Activated T-helper 1 cell treated with anti-CD3 and anti-CD28 coated beads, Interleukin-12 subunit alpha, Interleukin-12 subunit beta, Interleukin-2, Interleukin-4 antibody, amounts not matched to agents 30 ng/mL and 10 ng/mL and 1 ng/mL, durations not matched to agents 14 hours and 24 hours and 36 hours (primary cell): ENCODE measurements around the gene CST9L. TPM values are rescaled to one million over a fixed set of nuclear protein-coding genes. Genes with fewer than 3 reads are reported as not detected.

Source experiments
- DNase-seq: peaks from one replicate; pipeline ENCODE4 v3.0.0; 2021; ENCODE audit warnings: low spot score
- H3K27ac Mint-ChIP-seq: one replicate; pipeline ENCODE4 v1.8.0; 2021; ENCODE audit warnings: mild to moderate bottlenecking, mixed read lengths
- H3K27me3 Mint-ChIP-seq: one replicate; pipeline ENCODE4 v1.8.0; 2022; ENCODE audit warnings: mild to moderate bottlenecking, moderate library complexity, mixed read lengths; ENCODE audit not compliant: insufficient read depth
- H3K36me3 Mint-ChIP-seq: one replicate; pipeline ENCODE4 v1.8.0; 2021; ENCODE audit warnings: low read depth, mixed read lengths
- H3K4me1 Mint-ChIP-seq: one replicate; pipeline ENCODE4 v1.8.0; 2021; ENCODE audit warnings: low read depth, mixed read lengths
- H3K4me3 Mint-ChIP-seq: one replicate; pipeline ENCODE4 v1.8.0; 2021; ENCODE audit warnings: mild to moderate bottlenecking, moderate library complexity, mixed read lengths
- H3K9me3 Mint-ChIP-seq: one replicate; pipeline ENCODE4 v1.8.0; 2021; ENCODE audit warnings: mixed read lengths
- intact Hi-C: fragments of 100-400 bp; cut with micrococcal nuclease; formaldehyde crosslinking; loops from one replicate; pipeline ENCODE4 v1.15.1; 2024
- total RNA-seq: library from RNA; stranded (reverse); gene quantifications from 2 replicates; pipeline ENCODE4 v1.2.3, GENCODE V29; 2022

CST9L gene
- not detected in 2 replicates for total RNA-seq

DNA sequence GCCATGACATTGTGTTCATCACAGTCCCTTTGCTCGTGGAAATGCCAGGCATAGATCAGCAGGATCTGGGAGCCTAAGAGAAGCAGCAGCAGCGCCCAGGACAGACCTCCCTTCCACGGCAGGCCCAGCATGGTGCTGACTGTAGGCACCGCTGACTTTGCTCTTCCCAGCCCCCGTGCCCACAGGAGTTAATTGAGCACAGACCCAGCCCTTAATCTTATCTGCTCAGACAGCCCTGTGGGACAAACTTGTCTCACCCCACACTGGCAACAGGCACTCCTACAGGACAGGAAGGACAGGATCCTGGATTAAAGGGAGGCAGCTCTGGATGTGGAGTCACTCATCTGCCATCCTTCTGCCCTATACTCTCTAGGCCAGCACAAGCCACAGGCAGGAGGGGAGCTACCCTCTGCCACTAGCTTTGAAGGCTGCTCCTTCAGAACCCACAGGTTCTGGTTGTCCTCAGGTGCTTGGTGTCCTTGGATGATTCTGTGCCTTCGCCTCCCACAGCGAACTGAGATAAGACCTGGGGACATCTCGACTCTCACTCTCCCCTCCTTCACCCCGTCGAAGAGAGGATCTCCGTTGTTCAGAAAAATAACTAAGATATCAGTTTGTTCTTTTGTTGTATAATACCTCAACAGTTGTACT is at the start of gene CST9L:
CST9L (minus strand) TSS at position 165 of the 651 bp plus-strand sequence; CDS start at position 131, 34 bp downstream.
- Mint-ChIP-seq H3K4me3 (no peak within 1 kb of the TSS), H3K27me3 (no peaks in the 10 kb centered on the region), H3K36me3 (no peaks in the 10 kb centered on the region), H3K9me3 (no peaks in the 10 kb centered on the region), H3K27ac (no peak within 1 kb of the TSS), H3K4me1 (no peaks in the 10 kb centered on the region)
- intact Hi-C loops, result no loop called here
- DNase-seq, result no peak

- DNase-seq, result no peak
- intact Hi-C loops, result no loop called here
- no peaks in the 10 kb centered on the region for H3K9me3 Mint-ChIP-seq
- no peaks in the 10 kb centered on the region for H3K4me1 Mint-ChIP-seq
- H3K4me3 Mint-ChIP-seq, result no peak overlapping the region
- no peaks in the 10 kb centered on the region for H3K36me3 Mint-ChIP-seq
- no peak overlapping the region for H3K27ac Mint-ChIP-seq
- H3K27me3 Mint-ChIP-seq, result peaks cover 3% of the 10 kb centered on the region
These were observed 45.9 kb upstream of the CST9L start for GRCh38 chr20:23614163-23614562.

- Mint-ChIP-seq H3K4me3 (no peak overlapping the region), H3K27ac (no peak overlapping the region), H3K4me1 (no peaks in the 10 kb centered on the region), H3K36me3 (no peaks in the 10 kb centered on the region), H3K9me3 (no peaks in the 10 kb centered on the region), H3K27me3 (peaks cover 3% of the 10 kb centered on the region)
- intact Hi-C loops, result no loop called here
- no peak for DNase-seq
These were observed 45.4 kb upstream of the CST9L start for GRCh38 chr20:23613676-23614075.

GRCh38 chr20:23612396-23612795 is 44.1 kb upstream of the CST9L start:
- H3K9me3 Mint-ChIP-seq, result no peaks in the 10 kb centered on the region
- no peak overlapping the region for H3K4me3 Mint-ChIP-seq
- intact Hi-C loops, result no loop called here
- H3K27me3 Mint-ChIP-seq, result peaks cover 3% of the 10 kb centered on the region
- no peak for DNase-seq
- no peaks in the 10 kb centered on the region for H3K36me3 Mint-ChIP-seq
- H3K27ac Mint-ChIP-seq, result no peak overlapping the region
- no peaks in the 10 kb centered on the region for H3K4me1 Mint-ChIP-seq

GRCh38 chr20:23609486-23610109 is 41.3 kb upstream of the CST9L start:
- H3K36me3 Mint-ChIP-seq, result no peaks in the 10 kb centered on the region

DNA sequence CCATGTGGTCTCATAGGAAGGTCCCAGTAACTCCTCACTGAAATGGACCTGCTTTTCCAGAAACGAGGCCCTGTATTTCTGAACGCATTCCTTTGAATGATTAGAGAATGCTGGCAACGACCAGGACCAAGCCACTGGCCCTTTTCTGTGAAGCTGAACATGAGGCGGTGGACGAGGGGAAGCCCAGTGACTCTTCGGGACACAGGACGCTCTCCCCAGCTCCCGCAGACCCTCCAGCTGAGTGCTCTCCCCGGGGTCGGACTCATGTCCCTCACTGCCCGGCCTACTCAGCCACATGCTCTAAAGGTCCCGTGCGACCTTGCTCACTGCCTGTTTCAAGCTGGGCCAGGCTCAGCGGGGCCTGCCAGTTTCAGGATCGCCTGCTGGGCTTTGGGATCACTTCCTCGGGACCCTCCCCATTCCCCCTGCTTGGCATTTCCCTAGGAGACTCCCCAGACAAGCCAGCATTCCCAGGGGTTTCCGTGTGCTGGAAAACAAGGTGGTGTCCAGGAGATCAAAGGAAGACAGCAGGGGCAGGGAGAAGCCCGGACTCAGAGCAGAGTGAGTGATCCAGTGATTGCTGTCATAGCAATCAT is 40.1 kb upstream of the CST9L start:
- DNase-seq, result no peak
- Mint-ChIP-seq H3K27me3 (peaks cover 5% of the 10 kb centered on the region), H3K36me3 (no peaks in the 10 kb centered on the region), H3K9me3 (no peaks in the 10 kb centered on the region), H3K4me1 (no peaks in the 10 kb centered on the region), H3K27ac (no peak overlapping the region), H3K4me3 (no peak overlapping the region)
- intact Hi-C loops, result no loop called here

More at GRCh38 chr20:23609486-23610109, 41.3 kb upstream of the CST9L start:
- intact Hi-C loops, result no loop called here
- Mint-ChIP-seq H3K9me3 (no peaks in the 10 kb centered on the region), H3K4me1 (no peaks in the 10 kb centered on the region), H3K27ac (no peak overlapping the region), H3K4me3 (no peak overlapping the region), H3K27me3 (peaks cover 5% of the 10 kb centered on the region)
- DNase-seq, result no peak

DNA sequence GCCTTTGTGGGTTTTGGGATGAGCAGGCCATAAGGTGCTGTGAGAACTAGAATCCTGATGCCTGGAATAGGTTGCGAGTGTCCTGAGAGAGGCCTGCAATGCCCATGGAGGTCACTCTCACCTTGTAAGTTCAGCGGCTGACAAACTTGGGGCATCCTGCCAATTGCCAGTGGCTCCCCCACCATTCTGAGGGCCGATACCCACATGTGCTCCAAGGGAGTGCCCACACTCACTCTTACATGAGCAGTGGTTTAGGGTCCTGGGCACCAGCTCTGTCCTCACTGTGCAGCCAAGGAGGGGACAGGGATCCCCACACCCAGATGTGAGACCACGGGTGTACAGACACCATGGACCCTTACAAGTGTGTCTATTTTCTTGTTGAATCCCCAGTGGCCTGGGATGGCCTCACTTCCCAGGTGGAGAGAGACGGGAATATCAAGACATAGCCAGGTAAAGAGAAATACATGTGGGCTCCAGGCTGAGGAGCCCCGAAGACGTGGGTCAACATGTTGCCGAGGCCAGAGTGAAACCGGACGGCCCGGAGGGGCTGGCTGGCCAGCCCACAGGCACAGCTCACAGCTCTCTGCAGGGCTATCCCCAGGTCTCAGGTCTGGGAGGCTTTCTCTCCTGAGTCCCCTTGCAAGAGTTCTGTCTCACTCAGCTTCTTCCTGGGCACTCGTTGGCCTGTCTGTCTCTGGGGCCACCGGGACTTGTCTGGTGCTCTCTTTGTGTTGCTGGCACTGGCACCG is 39.4 kb upstream of the CST9L start:
- H3K27me3 Mint-ChIP-seq, result peaks cover 4% of the 10 kb centered on the region
- H3K4me1 Mint-ChIP-seq, result no peaks in the 10 kb centered on the region
- H3K36me3 Mint-ChIP-seq, result no peaks in the 10 kb centered on the region
- no peak overlapping the region for H3K27ac Mint-ChIP-seq
- DNase-seq, result no peak
- H3K9me3 Mint-ChIP-seq, result no peaks in the 10 kb centered on the region
- H3K4me3 Mint-ChIP-seq, result no peak overlapping the region
- intact Hi-C loops, result loop anchor here (2.0 kb wide), 1 partner anchor 917 kb away; no protein-coding TSS in a partner anchor

DNA sequence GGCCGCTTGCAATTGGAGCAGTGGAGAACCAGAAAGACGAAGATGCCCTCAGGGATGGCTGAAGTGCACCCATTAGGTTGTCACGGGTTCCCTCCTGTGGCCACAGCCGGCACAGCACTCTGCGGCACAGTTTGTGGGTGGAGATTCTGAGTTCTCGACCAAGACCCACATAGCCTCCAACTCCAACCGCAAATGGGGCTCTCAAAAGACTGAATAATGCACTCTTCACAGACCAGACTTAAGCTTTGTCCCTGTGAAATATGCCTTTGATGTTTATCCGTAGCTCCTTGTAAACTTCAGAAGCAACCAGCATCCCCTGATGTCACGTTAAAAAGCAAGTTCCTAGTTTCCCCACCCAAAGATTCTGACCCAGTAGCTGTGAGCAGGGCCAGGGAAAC is 38.4 kb upstream of the CST9L start:
- Mint-ChIP-seq H3K4me3 (no peak overlapping the region), H3K4me1 (no peaks in the 10 kb centered on the region), H3K27ac (no peak overlapping the region), H3K36me3 (no peaks in the 10 kb centered on the region), H3K27me3 (peaks cover 2% of the 10 kb centered on the region), H3K9me3 (no peaks in the 10 kb centered on the region)
- intact Hi-C loops, result loop anchor here (1.0 to 2.0 kb wide), 3 partner anchors 164 to 916 kb away; partner anchors contain the start of gene NXT1
- DNase-seq, result peak; percentile 44

DNA sequence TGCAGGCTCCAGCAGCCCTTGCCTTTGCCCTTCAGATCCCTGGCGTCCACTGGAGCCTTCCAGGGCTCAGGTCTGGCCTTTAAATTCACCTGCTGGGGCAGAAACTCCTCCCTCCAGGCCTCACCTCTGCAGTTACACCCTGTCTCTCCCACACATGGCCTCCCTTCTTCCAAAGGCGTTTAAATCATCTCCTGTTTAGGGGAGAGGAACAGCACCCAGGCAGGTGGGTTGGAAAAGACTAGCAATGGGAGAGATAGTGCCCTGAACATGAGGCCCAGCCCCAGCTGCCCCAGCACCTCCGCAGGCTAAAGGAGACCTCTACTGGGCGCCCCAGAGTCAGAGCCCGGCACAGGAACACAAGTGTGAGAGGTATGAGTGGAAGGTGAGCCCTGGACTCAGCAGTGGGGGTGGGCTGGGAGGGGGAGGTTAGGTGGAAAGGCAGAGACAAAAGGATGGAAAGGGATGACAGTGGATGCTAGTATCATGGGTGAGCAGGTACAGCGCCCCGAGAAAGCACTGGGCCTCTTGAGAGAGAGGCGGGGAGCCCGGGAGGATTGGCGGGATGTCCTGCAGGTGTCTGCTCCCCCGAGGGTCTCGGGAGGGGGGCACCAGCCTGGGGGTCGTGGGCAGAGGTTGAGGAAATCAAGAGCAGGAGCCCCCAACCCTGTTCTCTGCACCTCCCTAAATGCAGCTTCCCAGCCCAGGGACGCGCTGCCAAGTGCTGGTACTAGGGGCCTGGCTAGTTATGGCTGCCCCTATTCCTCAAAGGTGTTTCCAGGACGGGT is 37.8 kb upstream of the CST9L start, which contains the start of gene CST9:
CST9 (minus strand) TSS at position 51 of the 785 bp plus-strand sequence. CDS start 53 bp downstream, outside the sequence.
- Mint-ChIP-seq H3K4me1 (no peaks in the 10 kb centered on the region), H3K4me3 (no peak within 1 kb of the TSS), H3K27ac (no peak within 1 kb of the TSS), H3K9me3 (no peaks in the 10 kb centered on the region), H3K27me3 (peaks cover 2% of the 10 kb centered on the region), H3K36me3 (no peaks in the 10 kb centered on the region)
- no peak for DNase-seq
- intact Hi-C loops, result loop anchor here (1.0 to 2.0 kb wide), 3 partner anchors 164 to 915 kb away; partner anchors contain the start of gene NXT1

DNA sequence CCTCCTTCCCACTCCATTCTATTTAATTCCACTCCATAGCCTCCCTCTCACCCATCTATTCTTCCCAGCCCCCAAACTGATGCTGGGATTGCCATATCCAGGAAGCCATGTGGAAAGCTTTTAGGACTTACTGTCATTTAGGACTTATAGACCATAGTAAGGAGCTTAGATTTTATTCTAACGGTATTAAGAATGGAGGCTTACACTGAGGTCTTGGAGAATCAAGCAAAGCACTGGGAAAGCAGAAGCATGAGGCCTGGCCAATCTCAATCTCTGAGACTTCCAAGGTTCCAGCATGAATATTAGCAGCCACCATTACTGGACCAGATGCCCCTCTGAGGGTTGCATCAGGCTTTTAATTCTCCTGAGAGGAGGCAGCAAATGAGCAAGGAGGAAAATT is 36.0 kb upstream of the CST9L start:
- Mint-ChIP-seq H3K27ac (no peak overlapping the region), H3K9me3 (no peaks in the 10 kb centered on the region), H3K4me3 (no peak overlapping the region), H3K27me3 (peaks cover 2% of the 10 kb centered on the region), H3K4me1 (no peaks in the 10 kb centered on the region), H3K36me3 (no peaks in the 10 kb centered on the region)
- no peak for DNase-seq
- intact Hi-C loops, result no loop called here

- no peak for DNase-seq
- Mint-ChIP-seq H3K27me3 (peaks cover 2% of the 10 kb centered on the region), H3K4me1 (no peaks in the 10 kb centered on the region), H3K36me3 (no peaks in the 10 kb centered on the region), H3K27ac (no peak overlapping the region), H3K9me3 (no peaks in the 10 kb centered on the region), H3K4me3 (no peak overlapping the region)
- intact Hi-C loops, result no loop called here
These were observed 35.0 kb upstream of the CST9L start for GRCh38 chr20:23603321-23603720.

- intact Hi-C loops, result no loop called here
- H3K4me1 Mint-ChIP-seq, result no peaks in the 10 kb centered on the region
- H3K9me3 Mint-ChIP-seq, result no peaks in the 10 kb centered on the region
- no peak for DNase-seq
- no peak overlapping the region for H3K4me3 Mint-ChIP-seq
- H3K36me3 Mint-ChIP-seq, result no peaks in the 10 kb centered on the region
- no peak overlapping the region for H3K27ac Mint-ChIP-seq
- peaks cover 2% of the 10 kb centered on the region for H3K27me3 Mint-ChIP-seq
These were observed 34.4 kb upstream of the CST9L start for GRCh38 chr20:23602699-23603098.
